SK-N-SH treated with all-trans-retinoic acid at 6 μM for 48 hours (cell line): Measurements from ENCODE around the gene PAIP2.

Experiments
- ATAC-seq: fragments of 200-7000 bp; cut with Tn5 transposase; 3 replicates; pipeline ENCODE4 v1.9.1; 2020; ENCODE audit warnings: mild to moderate bottlenecking, moderate library complexity
- ARNTL ChIP-seq: fragments of 450-650 bp; formaldehyde crosslinking; IDR thresholded peaks from 2 replicates; pipeline ENCODE4 v1.5.0; 2020; ENCODE audit warnings: low read depth, mild to moderate bottlenecking, moderate library complexity, borderline replicate concordance
- BACH2 ChIP-seq: fragments of 250-450 bp; sonication (Bioruptor Pico); IDR thresholded peaks from 2 replicates; pipeline ENCODE4 v1.9.0; 2021; ENCODE audit warnings: mild to moderate bottlenecking, borderline replicate concordance
- ESRRG ChIP-seq: fragments of 250-450 bp; sonication (Bioruptor Pico); IDR thresholded peaks from 2 replicates; pipeline ENCODE4 v1.6.1; 2021; ENCODE audit warnings: mild to moderate bottlenecking
- GLIS3 ChIP-seq: fragments of 250-450 bp; sonication (Bioruptor Pico); IDR thresholded peaks from 2 replicates; pipeline ENCODE4 v1.5.0; 2020; ENCODE audit warnings: mild to moderate bottlenecking, moderate library complexity
- PPARA ChIP-seq: fragments of 250-450 bp; sonication (Bioruptor Pico); IDR thresholded peaks from 2 replicates; pipeline ENCODE4 v1.5.0; 2020; ENCODE audit warnings: mild to moderate bottlenecking, borderline replicate concordance
- RARB ChIP-seq: fragments of 250-450 bp; sonication (Bioruptor Pico); IDR thresholded peaks from 2 replicates; pipeline ENCODE4 v1.8.0; 2021; ENCODE audit warnings: mild to moderate bottlenecking, moderate library complexity
- SNAI2 ChIP-seq: fragments of 250-450 bp; sonication (Bioruptor Pico); IDR thresholded peaks from 2 replicates; pipeline ENCODE4 v1.5.0; 2020; ENCODE audit warnings: mild to moderate bottlenecking, moderate library complexity
- TCF4 ChIP-seq: fragments of 250-450 bp; sonication (Bioruptor Pico); IDR thresholded peaks from 2 replicates; pipeline ENCODE4 v1.8.0; 2021; ENCODE audit warnings: mild to moderate bottlenecking, moderate library complexity, borderline replicate concordance
- ZFP3 ChIP-seq: fragments of 250-450 bp; sonication (Bioruptor Pico); IDR thresholded peaks from 2 replicates; pipeline ENCODE4 v1.5.0; 2020; ENCODE audit warnings: mild to moderate bottlenecking, moderate library complexity
- ZNF565 ChIP-seq: fragments of 450-650 bp; formaldehyde crosslinking; conservative IDR thresholded peaks from 2 replicates; pipeline ENCODE4 v1.5.0; 2020; ENCODE audit warnings: low read depth, mild to moderate bottlenecking, moderate library complexity
- ZNF8 ChIP-seq: fragments of 450-650 bp; formaldehyde crosslinking; IDR thresholded peaks from 2 replicates; pipeline ENCODE4 v1.5.0; 2020; ENCODE audit warnings: mild to moderate bottlenecking, moderate library complexity
- TF ChIP-seq, protein P1 (sequence below): fragments of 250-450 bp; sonication (Bioruptor Pico); IDR thresholded peaks from 2 replicates; pipeline ENCODE4 v1.8.0; 2021; ENCODE audit warnings: low read depth, mild to moderate bottlenecking, moderate library complexity, borderline replicate concordance
- TF ChIP-seq, protein P2 (sequence below): fragments of 250-450 bp; sonication (Bioruptor Pico); IDR thresholded peaks from 2 replicates; pipeline ENCODE4 v1.5.1; 2020; ENCODE audit warnings: low read depth, mild to moderate bottlenecking, moderate library complexity
- TF ChIP-seq, protein P3 (sequence below): fragments of 250-450 bp; sonication (Bioruptor Pico); IDR thresholded peaks from 2 replicates; pipeline ENCODE4 v1.8.0; 2020; ENCODE audit warnings: mild to moderate bottlenecking, moderate library complexity, borderline replicate concordance
- TF ChIP-seq, protein P4 (sequence below): fragments of 250-450 bp; sonication (Bioruptor Pico); IDR thresholded peaks from 2 replicates; pipeline ENCODE4 v1.5.0; 2020; ENCODE audit warnings: mild to moderate bottlenecking, moderate library complexity

Gene PAIP2

DNA sequence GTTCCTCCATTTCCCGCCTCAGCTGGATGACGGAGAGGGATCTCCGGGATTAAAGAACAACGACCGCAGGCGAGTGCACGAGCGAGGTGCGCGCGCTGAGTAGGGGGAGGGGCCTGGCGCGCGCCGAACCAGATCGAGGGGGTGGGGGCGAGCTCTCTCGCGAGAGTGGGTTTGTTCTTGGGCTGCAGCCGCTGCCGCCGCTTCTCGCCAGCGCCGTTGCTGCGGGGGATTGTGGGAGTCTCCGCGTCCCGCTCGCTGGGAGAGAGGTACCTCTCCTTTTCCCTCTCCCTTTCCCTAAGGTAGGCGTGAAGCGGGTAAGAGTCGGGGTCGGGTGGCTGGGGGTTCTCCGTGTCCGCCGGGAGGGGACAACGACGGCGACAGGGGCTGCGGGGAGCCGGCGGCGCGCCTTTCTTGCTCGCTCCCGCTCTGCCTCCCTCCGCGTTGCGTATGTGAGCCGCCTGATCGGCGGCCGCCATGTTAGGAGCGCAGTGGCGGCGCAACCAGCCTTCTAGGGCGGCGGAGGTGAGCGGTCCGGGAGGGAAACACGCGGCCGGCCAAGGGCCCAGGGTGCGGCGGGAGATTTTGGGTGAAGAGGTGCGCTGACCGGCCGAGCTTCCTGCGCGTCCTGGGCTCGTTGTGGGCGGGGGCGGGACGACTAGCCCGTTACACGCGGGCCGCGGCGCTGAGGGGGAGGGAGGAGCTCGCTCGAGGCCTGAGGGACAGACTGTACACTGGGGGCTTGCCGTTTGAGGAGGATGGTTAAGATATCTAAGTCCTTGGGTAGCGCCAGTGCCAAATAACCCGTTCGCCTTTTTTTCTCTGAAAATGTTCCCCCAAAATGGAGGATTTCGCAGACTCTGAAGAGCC lies 47.9 kb upstream of the PAIP2 start, which contains the start of gene MATR3:
MATR3 (plus strand) TSS at position 234 of the 867 bp plus-strand sequence. CDS start 13,676 bp downstream, outside the sequence.
- no peak for TF ChIP-seq BACH2
- TF ChIP-seq ESRRG: no peak
- TF ChIP-seq PPARA (CRISPR knock-in tag): no peak
- no peak for TF ChIP-seq TCF4
- ATAC-seq: peak; percentile 90

DNA sequence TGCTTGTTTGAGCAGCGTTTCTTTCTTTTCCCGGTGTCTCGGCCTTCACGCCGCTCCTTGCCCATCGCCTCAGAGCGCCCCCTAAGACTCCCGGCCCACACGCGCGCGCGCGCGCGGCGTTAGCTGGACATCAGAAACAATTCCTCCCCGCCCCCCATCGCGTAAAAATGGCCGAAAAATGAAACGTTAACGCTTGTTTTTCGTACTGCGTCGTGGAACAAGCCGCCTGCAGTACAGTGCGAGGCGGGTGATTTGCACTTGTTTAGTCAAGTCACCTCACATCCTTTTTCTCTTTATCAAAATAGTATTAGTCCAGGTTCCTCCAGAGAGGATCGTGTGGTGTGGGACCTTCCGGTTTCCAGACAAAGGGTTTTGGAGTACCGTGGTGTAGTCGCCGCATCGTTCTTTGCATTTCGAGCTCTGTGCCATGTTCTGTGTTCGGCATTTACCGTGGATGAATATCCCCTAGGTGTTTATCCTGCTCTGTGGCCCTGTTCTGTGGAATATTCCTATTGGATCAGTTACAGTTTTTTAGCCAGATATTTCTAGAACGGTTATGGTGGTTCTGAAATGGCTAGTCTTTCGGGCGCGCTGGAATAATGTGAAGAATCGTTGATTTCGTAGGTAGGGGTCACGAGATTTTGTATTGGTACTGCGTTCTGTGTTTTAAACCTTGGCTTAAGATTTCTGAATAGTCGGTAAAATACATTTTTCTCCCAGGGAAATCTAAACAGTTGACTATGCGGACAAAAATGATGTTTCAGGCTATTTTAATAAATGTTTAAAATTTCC lies 47.1 kb upstream of the PAIP2 start:
- ATAC-seq: peak; percentile 70
- no peak for TF ChIP-seq GLIS3
- TF ChIP-seq, protein P1, sequence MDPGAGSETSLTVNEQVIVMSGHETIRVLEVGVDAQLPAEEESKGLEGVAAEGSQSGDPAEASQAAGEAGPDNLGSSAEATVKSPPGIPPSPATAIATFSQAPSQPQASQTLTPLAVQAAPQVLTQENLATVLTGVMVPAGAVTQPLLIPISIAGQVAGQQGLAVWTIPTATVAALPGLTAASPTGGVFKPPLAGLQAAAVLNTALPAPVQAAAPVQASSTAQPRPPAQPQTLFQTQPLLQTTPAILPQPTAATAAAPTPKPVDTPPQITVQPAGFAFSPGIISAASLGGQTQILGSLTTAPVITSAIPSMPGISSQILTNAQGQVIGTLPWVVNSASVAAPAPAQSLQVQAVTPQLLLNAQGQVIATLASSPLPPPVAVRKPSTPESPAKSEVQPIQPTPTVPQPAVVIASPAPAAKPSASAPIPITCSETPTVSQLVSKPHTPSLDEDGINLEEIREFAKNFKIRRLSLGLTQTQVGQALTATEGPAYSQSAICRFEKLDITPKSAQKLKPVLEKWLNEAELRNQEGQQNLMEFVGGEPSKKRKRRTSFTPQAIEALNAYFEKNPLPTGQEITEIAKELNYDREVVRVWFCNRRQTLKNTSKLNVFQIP (CRISPR knock-in tag): peak; percentile 60; the same call in 1 of the 2 replicates

DNA sequence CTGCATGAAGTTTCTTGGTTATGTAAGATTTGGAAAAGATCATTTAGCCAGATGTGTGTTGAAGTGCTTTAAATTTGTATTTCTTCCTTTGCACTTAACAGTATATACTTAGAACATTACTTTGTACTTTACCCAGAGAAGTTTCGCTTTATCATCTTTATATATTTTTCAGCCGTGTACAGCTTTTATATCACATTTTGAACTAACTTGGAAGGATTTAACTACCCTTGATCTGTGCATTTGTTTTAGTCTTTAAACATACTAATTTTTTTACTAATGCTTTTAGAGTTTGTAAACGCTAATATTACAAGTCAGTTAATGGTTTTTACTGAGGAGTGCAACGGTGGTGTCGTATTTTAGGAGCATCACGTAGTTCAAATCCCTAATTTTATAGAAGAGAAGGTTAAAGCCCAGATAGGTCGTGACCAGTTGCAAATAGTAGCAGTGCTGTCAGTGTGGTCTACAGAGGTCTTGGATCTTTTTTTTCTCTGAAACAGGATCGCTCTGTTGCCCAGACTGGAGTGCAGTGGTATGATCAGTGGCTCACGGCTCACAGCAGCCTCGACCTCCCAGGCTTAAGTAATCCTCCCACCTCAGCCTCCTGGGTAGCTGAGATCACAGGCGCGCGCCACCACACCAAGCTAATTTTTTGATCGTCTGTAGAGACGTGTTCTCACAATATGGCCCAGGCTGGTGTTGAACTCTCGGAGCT lies 46.2 kb upstream of the PAIP2 start:
- ATAC-seq: no peak
- TF ChIP-seq, protein P2, sequence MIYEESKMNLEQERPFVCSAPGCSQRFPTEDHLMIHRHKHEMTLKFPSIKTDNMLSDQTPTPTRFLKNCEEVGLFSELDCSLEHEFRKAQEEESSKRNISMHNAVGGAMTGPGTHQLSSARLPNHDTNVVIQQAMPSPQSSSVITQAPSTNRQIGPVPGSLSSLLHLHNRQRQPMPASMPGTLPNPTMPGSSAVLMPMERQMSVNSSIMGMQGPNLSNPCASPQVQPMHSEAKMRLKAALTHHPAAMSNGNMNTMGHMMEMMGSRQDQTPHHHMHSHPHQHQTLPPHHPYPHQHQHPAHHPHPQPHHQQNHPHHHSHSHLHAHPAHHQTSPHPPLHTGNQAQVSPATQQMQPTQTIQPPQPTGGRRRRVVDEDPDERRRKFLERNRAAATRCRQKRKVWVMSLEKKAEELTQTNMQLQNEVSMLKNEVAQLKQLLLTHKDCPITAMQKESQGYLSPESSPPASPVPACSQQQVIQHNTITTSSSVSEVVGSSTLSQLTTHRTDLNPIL: no peak
- no peak for TF ChIP-seq GLIS3
- TF ChIP-seq ZFP3 (CRISPR knock-in tag): no peak
- TF ChIP-seq, protein P3, sequence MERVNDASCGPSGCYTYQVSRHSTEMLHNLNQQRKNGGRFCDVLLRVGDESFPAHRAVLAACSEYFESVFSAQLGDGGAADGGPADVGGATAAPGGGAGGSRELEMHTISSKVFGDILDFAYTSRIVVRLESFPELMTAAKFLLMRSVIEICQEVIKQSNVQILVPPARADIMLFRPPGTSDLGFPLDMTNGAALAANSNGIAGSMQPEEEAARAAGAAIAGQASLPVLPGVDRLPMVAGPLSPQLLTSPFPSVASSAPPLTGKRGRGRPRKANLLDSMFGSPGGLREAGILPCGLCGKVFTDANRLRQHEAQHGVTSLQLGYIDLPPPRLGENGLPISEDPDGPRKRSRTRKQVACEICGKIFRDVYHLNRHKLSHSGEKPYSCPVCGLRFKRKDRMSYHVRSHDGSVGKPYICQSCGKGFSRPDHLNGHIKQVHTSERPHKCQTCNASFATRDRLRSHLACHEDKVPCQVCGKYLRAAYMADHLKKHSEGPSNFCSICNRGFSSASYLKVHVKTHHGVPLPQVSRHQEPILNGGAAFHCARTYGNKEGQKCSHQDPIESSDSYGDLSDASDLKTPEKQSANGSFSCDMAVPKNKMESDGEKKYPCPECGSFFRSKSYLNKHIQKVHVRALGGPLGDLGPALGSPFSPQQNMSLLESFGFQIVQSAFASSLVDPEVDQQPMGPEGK: no peak
- TF ChIP-seq ESRRG: no peak
- TF ChIP-seq, protein P4, sequence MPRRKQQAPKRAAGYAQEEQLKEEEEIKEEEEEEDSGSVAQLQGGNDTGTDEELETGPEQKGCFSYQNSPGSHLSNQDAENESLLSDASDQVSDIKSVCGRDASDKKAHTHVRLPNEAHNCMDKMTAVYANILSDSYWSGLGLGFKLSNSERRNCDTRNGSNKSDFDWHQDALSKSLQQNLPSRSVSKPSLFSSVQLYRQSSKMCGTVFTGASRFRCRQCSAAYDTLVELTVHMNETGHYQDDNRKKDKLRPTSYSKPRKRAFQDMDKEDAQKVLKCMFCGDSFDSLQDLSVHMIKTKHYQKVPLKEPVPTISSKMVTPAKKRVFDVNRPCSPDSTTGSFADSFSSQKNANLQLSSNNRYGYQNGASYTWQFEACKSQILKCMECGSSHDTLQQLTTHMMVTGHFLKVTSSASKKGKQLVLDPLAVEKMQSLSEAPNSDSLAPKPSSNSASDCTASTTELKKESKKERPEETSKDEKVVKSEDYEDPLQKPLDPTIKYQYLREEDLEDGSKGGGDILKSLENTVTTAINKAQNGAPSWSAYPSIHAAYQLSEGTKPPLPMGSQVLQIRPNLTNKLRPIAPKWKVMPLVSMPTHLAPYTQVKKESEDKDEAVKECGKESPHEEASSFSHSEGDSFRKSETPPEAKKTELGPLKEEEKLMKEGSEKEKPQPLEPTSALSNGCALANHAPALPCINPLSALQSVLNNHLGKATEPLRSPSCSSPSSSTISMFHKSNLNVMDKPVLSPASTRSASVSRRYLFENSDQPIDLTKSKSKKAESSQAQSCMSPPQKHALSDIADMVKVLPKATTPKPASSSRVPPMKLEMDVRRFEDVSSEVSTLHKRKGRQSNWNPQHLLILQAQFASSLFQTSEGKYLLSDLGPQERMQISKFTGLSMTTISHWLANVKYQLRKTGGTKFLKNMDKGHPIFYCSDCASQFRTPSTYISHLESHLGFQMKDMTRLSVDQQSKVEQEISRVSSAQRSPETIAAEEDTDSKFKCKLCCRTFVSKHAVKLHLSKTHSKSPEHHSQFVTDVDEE (CRISPR knock-in tag): no peak
- TF ChIP-seq BACH2: no peak
- TF ChIP-seq TCF4: no peak
- no peak for TF ChIP-seq PPARA (CRISPR knock-in tag)
- TF ChIP-seq ZNF8 (CRISPR knock-in tag): no peak

DNA sequence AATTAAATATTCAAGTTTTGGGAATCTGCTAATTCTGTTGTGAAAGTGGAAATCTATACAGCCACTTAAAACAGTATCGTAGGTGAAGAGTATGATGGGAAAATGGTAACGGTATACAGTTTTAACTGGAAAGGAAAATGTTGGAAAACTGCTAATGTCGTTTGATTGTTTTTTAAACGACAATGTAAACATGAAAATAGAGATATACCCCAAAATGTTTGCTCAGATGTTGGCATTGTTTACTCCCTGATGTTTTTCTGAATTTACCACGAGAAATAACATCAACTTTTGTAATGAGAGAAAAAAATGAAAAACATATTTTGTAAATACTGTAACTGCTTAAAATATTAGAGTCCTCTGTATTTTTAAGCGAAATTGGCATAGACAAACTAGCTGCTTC lies 45.5 kb upstream of the PAIP2 start:
- ATAC-seq: no peak
- TF ChIP-seq BACH2: no peak
- no peak for TF ChIP-seq PPARA (CRISPR knock-in tag)
- no peak for TF ChIP-seq RARB (CRISPR knock-in tag)
- TF ChIP-seq ESRRG: no peak
- TF ChIP-seq, protein P1 (CRISPR knock-in tag): no peak
- no peak for TF ChIP-seq ZNF565 (CRISPR knock-in tag)
- TF ChIP-seq, protein P4 (CRISPR knock-in tag): no peak
- no peak for TF ChIP-seq GLIS3
- TF ChIP-seq, protein P3: no peak
- TF ChIP-seq SNAI2 (CRISPR knock-in tag): no peak
- no peak for TF ChIP-seq ARNTL (CRISPR knock-in tag)
- TF ChIP-seq ZNF8 (CRISPR knock-in tag): no peak
